ENCODE results near the gene CHD3. TPM values are rescaled to one million over a fixed set of nuclear protein-coding genes. Genes with fewer than 3 reads are reported as not detected.
A peak's percentile ranks its signal among the peaks of the same experiment; 100 is the strongest.

CHD3 gene
- total and polyA plus RNA-seq, 2 of the 13 experiments (the other 11 are each of a cell fraction or from before 2014, with no cell fraction given): 2.7 to 3.7 TPM

DNA sequence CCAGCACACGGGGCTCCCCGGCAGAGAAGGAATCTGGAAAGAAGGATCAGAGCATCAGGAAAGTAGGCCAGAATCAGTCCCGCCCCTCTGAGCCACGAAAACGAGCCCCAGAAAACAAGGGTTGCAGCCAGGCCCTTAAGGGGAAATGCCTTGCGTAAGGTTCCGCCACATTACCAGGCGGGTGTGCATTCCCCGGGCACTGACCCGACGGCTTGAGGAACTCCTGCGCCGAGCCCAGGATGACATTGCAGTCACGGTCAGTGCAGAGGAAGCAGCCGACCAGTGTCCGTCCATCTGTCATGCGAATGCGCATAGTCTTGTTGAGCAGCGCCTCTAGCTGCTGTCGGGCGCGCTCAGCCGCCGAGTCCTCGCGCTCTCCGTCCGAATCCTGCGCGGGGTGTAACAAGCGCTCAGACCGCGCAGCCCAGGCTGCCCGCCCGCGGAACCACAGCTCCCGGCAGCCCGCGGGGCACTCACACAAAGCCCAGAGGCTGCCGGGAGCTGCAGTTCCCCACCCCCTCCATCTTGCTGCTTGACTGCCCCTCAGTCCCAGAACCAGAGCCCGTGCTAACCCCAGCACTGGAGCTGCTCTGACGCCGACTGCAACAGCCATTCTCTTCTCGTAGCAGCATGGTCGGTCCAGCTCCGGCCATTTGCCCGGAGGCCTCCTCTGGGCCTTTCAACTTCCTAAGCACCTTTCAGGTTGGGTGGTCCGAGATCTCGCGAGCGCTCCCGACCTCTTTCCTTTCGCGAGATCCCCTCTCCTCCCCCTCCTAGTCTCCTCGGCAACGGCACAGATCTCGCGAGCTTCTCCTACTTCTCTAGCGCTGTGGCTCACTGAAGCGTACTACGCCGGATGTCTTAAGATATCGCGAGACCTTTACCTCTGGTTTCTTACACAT lies 31.5 kb upstream of the CHD3 start, which contains the start of gene NAA38 (continued):
- TF ChIP-seq, protein P1, sequence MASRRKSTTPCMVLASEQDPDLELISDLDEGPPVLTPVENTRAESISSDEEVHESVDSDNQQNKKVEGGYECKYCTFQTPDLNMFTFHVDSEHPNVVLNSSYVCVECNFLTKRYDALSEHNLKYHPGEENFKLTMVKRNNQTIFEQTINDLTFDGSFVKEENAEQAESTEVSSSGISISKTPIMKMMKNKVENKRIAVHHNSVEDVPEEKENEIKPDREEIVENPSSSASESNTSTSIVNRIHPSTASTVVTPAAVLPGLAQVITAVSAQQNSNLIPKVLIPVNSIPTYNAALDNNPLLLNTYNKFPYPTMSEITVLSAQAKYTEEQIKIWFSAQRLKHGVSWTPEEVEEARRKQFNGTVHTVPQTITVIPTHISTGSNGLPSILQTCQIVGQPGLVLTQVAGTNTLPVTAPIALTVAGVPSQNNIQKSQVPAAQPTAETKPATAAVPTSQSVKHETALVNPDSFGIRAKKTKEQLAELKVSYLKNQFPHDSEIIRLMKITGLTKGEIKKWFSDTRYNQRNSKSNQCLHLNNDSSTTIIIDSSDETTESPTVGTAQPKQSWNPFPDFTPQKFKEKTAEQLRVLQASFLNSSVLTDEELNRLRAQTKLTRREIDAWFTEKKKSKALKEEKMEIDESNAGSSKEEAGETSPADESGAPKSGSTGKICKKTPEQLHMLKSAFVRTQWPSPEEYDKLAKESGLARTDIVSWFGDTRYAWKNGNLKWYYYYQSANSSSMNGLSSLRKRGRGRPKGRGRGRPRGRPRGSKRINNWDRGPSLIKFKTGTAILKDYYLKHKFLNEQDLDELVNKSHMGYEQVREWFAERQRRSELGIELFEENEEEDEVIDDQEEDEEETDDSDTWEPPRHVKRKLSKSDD (CRISPR knock-in tag; IDR thresholded peaks at IDR 0.05; ENCODE audit: low read depth): peak; percentile 24; the same call in 1 of the 2 replicates
- TF ChIP-seq, protein P2, sequence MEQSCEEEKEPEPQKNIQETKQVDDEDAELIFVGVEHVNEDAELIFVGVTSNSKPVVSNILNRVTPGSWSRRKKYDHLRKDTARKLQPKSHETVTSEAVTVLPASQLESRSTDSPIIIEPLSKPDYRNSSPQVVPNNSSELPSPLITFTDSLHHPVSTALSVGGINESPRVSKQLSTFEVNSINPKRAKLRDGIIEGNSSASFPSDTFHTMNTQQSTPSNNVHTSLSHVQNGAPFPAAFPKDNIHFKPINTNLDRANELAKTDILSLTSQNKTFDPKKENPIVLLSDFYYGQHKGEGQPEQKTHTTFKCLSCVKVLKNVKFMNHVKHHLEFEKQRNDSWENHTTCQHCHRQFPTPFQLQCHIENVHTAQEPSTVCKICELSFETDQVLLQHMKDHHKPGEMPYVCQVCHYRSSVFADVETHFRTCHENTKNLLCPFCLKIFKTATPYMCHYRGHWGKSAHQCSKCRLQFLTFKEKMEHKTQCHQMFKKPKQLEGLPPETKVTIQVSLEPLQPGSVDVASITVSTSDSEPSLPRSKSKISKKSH (CRISPR knock-in tag; IDR thresholded peaks at IDR 0.05; ENCODE audit: borderline replicate concordance): no peak
- TF ChIP-seq ELF3 (CRISPR knock-in tag; IDR thresholded peaks at IDR 0.05): peak; percentile 68
- 0 out of 2 replicates have a peak, but pooled peaks have one; percentile 24 for TF ChIP-seq PPARG (CRISPR knock-in tag; conservative IDR thresholded peaks at IDR 0.05)
- TF ChIP-seq ZNF616 (CRISPR knock-in tag; IDR thresholded peaks at IDR 0.05; ENCODE audit: low read depth): no peak
- peak; percentile 73 for TF ChIP-seq RFX3 (CRISPR knock-in tag; IDR thresholded peaks at IDR 0.05)
- TF ChIP-seq ZNF629 (CRISPR knock-in tag; conservative IDR thresholded peaks at IDR 0.05): 0 out of 2 replicates have a peak, but pooled peaks have one; percentile 28
- no peak for TF ChIP-seq HNRNPUL1 (IDR thresholded peaks at IDR 0.05; ENCODE audit: low read depth, low read length)
- TF ChIP-seq RFX5 (IDR thresholded peaks at IDR 0.05; ENCODE audit: low read depth, low read length): peak; percentile 33; the same call in 1 of the 2 replicates
- no peak for TF ChIP-seq ZNF572 (CRISPR knock-in tag; IDR thresholded peaks at IDR 0.05)
- 0 out of 2 replicates have a peak, but pooled peaks have one; percentile 57 for TF ChIP-seq ZNF768 (CRISPR knock-in tag; IDR thresholded peaks at IDR 0.05)
- no peak for TF ChIP-seq ZNF180 (CRISPR knock-in tag; IDR thresholded peaks at IDR 0.05; ENCODE audit: borderline replicate concordance, low read depth)
- TF ChIP-seq RAD51 (IDR thresholded peaks at IDR 0.05; ENCODE audit: borderline replicate concordance): no peak
- TF ChIP-seq ZNF263 (CRISPR knock-in tag; IDR thresholded peaks at IDR 0.05): peak; percentile 59
- TF ChIP-seq, protein P3, sequence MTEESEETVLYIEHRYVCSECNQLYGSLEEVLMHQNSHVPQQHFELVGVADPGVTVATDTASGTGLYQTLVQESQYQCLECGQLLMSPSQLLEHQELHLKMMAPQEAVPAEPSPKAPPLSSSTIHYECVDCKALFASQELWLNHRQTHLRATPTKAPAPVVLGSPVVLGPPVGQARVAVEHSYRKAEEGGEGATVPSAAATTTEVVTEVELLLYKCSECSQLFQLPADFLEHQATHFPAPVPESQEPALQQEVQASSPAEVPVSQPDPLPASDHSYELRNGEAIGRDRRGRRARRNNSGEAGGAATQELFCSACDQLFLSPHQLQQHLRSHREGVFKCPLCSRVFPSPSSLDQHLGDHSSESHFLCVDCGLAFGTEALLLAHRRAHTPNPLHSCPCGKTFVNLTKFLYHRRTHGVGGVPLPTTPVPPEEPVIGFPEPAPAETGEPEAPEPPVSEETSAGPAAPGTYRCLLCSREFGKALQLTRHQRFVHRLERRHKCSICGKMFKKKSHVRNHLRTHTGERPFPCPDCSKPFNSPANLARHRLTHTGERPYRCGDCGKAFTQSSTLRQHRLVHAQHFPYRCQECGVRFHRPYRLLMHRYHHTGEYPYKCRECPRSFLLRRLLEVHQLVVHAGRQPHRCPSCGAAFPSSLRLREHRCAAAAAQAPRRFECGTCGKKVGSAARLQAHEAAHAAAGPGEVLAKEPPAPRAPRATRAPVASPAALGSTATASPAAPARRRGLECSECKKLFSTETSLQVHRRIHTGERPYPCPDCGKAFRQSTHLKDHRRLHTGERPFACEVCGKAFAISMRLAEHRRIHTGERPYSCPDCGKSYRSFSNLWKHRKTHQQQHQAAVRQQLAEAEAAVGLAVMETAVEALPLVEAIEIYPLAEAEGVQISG (CRISPR knock-in tag; IDR thresholded peaks at IDR 0.05): peak; percentile 80
- TF ChIP-seq NR1H2 (CRISPR knock-in tag; IDR thresholded peaks at IDR 0.05; ENCODE audit: borderline replicate concordance, low read depth): no peak
- TF ChIP-seq ZNF501 (CRISPR knock-in tag; IDR thresholded peaks at IDR 0.05): no peak
- TF ChIP-seq, protein P4, sequence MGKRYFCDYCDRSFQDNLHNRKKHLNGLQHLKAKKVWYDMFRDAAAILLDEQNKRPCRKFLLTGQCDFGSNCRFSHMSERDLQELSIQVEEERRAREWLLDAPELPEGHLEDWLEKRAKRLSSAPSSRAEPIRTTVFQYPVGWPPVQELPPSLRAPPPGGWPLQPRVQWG (CRISPR knock-in tag; IDR thresholded peaks at IDR 0.05; ENCODE audit: borderline replicate concordance, low read depth): no peak
- TF ChIP-seq, protein P5, sequence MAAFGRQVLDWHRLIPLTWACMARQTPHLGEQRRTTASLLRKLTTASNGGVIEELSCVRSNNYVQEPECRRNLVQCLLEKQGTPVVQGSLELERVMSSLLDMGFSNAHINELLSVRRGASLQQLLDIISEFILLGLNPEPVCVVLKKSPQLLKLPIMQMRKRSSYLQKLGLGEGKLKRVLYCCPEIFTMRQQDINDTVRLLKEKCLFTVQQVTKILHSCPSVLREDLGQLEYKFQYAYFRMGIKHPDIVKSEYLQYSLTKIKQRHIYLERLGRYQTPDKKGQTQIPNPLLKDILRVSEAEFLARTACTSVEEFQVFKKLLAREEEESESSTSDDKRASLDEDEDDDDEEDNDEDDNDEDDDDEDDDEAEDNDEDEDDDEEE (CRISPR knock-in tag; IDR thresholded peaks at IDR 0.05): no peak; the same call in 1 of the 2 replicates
- peak; percentile 24; the same call in 1 of the 2 replicates for TF ChIP-seq ZNF44 (CRISPR knock-in tag; IDR thresholded peaks at IDR 0.05)
- TF ChIP-seq ZNF30 (CRISPR knock-in tag; IDR thresholded peaks at IDR 0.05): no peak
